Measurements from ENCODE around the gene NAB2.
A peak's percentile ranks its signal among the peaks of the same experiment; 100 is the strongest.

- TF ChIP-seq REST (IDR thresholded peaks at IDR 0.05; ENCODE audit: insufficient read depth in 1 of 2, low read depth in 2 of 2, low read length in 2 of 2), result 0 out of 4 replicates have a peak, but pooled peaks of 1 of the 2 experiments have one; percentile 3
- peak; percentile 55; the same call in 1 of the 2 replicates for TF ChIP-seq POLR2AphosphoS5 (IDR thresholded peaks at IDR 0.05; ENCODE audit: low read depth, low read length)
- peak; percentile 51; the same call in 1 of the 2 replicates for TF ChIP-seq TAF1 (IDR thresholded peaks at IDR 0.05; ENCODE audit: borderline replicate concordance, insufficient read depth, low read length)
Observed at GRCh38 chr12:57088354-57089270, at the start of gene NAB2.
